A673 (cell line): ENCODE results near the gene AKAP4. TPM values are rescaled to one million over a fixed set of nuclear protein-coding genes. Genes with fewer than 3 reads are reported as not detected.

Experiments
- Bru-seq: library from RNA; stranded (reverse); fragments of 400-500 nt; gene quantifications from one replicate; lab custom pipeline; 2021; lab: Mats Ljungman, UMichigan
- BruChase-seq, 2 experiments: library from RNA; stranded (reverse); fragments of 400-500 nt; gene quantifications; one replicate each; lab custom pipeline; 2021; lab: Mats Ljungman, UMichigan
- BruUV-seq: library from RNA; stranded (reverse); fragments of 400-500 nt; replicated peaks from 2 replicates; lab custom pipeline; 2021; lab: Mats Ljungman, UMichigan
- CTCF ChIA-PET: fragments of 300-600 bp; sonication (Branson Sonifier 250); formaldehyde crosslinking; loops from one replicate; lab custom pipeline; 2022; ENCODE audit warnings: antibody characterized with exemption; lab: Charles Lee
- POLR2A ChIA-PET: fragments of 300-600 bp; sonication (Branson Sonifier 250); formaldehyde crosslinking; loops from one replicate; lab custom pipeline; 2022; ENCODE audit warnings: antibody characterized with exemption; ENCODE audit not compliant: low non-redundant PET; lab: Charles Lee
- DNase-seq: peaks from one replicate; pipeline ENCODE4 v3.0.0-alpha.2; 2015; ENCODE audit warnings: low spot score
- H3K27ac ChIP-seq: fragments of 200-600 bp; sonication (generic); 2 replicates; pipeline ENCODE4 v1.5.1; 2016; ENCODE audit warnings: mixed run types, low read depth, mild to moderate bottlenecking, mixed read lengths, antibody characterized with exemption, low read length; ENCODE audit not compliant: poor library complexity, severe bottlenecking
- H3K27me3 ChIP-seq: fragments of 200-600 bp; sonication (generic); replicated peaks from 2 replicates; pipeline ENCODE4 v1.6.1; 2017; ENCODE audit warnings: mixed run types, low read depth, mild to moderate bottlenecking, mixed read lengths, antibody characterized with exemption, low read length; ENCODE audit not compliant: insufficient read depth, poor library complexity
- H3K36me3 ChIP-seq: fragments of 200-600 bp; sonication (generic); 2 replicates; pipeline ENCODE4 v1.6.1; 2016; ENCODE audit warnings: mixed run types, mild to moderate bottlenecking, mixed read lengths, antibody characterized with exemption, low read length; ENCODE audit not compliant: insufficient read depth, poor library complexity, severe bottlenecking
- H3K4me1 ChIP-seq: fragments of 200-600 bp; sonication (generic); 2 replicates; pipeline ENCODE4 v1.6.1; 2017; ENCODE audit warnings: mixed run types, mild to moderate bottlenecking, mixed read lengths, antibody characterized with exemption, low read length; ENCODE audit not compliant: insufficient read depth, poor library complexity, severe bottlenecking
- H3K4me3 ChIP-seq: fragments of 200-600 bp; sonication (generic); 2 replicates; pipeline ENCODE4 v1.5.1; 2016; ENCODE audit warnings: low read depth, mixed run types, mild to moderate bottlenecking, mixed read lengths, low read length; ENCODE audit not compliant: poor library complexity, severe bottlenecking
- H3K9me3 ChIP-seq: fragments of 200-600 bp; sonication (generic); 2 replicates; pipeline ENCODE4 v1.6.1; 2016; ENCODE audit warnings: mixed run types, low read depth, mild to moderate bottlenecking, mixed read lengths, antibody characterized with exemption, low read length; ENCODE audit not compliant: poor library complexity, severe bottlenecking
- EZH2 ChIP-seq: fragments of 200-600 bp; sonication (generic); IDR thresholded peaks from 2 replicates; pipeline ENCODE4 v1.6.1; 2017; ENCODE audit warnings: borderline replicate concordance, low read depth, mild to moderate bottlenecking, mixed read lengths, antibody characterized with exemption, low read length; ENCODE audit not compliant: poor library complexity, severe bottlenecking
- intact Hi-C: fragments of 100-400 bp; cut with micrococcal nuclease; formaldehyde crosslinking; loops from one replicate; pipeline ENCODE4 v1.10.0; 2022; ENCODE audit not compliant: unreplicated experiment
- long read RNA-seq: library from polyadenylated mRNA; stranded (forward); transcript quantifications from one replicate; pipeline ENCODE4 v2.0.0, GENCODE V29; 2022
- total RNA-seq: library from RNA; stranded (reverse); gene quantifications from 2 replicates; pipeline ENCODE4 v1.2.3, GENCODE V29; 2021
- TF ChIP-seq, protein P1 (sequence below): fragments of 300-800, 200-600 bp; sonication (generic); conservative IDR thresholded peaks from 2 replicates; pipeline ENCODE4 v1.5.1; 2017; ENCODE audit warnings: low read depth, mild to moderate bottlenecking, antibody characterized with exemption, low read length, moderate library complexity, mixed read lengths

Gene AKAP4, protein sequence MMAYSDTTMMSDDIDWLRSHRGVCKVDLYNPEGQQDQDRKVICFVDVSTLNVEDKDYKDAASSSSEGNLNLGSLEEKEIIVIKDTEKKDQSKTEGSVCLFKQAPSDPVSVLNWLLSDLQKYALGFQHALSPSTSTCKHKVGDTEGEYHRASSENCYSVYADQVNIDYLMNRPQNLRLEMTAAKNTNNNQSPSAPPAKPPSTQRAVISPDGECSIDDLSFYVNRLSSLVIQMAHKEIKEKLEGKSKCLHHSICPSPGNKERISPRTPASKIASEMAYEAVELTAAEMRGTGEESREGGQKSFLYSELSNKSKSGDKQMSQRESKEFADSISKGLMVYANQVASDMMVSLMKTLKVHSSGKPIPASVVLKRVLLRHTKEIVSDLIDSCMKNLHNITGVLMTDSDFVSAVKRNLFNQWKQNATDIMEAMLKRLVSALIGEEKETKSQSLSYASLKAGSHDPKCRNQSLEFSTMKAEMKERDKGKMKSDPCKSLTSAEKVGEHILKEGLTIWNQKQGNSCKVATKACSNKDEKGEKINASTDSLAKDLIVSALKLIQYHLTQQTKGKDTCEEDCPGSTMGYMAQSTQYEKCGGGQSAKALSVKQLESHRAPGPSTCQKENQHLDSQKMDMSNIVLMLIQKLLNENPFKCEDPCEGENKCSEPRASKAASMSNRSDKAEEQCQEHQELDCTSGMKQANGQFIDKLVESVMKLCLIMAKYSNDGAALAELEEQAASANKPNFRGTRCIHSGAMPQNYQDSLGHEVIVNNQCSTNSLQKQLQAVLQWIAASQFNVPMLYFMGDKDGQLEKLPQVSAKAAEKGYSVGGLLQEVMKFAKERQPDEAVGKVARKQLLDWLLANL
- total RNA-seq (not detected in 2 replicates), Bru-seq, nascent RNA (not detected), BruChase-seq, experiment 1, labeled RNA remaining after a 2-hour chase (not detected), BruChase-seq, experiment 2, labeled RNA remaining after a 6-hour chase (not detected)
- long read RNA-seq = 0 reads

DNA sequence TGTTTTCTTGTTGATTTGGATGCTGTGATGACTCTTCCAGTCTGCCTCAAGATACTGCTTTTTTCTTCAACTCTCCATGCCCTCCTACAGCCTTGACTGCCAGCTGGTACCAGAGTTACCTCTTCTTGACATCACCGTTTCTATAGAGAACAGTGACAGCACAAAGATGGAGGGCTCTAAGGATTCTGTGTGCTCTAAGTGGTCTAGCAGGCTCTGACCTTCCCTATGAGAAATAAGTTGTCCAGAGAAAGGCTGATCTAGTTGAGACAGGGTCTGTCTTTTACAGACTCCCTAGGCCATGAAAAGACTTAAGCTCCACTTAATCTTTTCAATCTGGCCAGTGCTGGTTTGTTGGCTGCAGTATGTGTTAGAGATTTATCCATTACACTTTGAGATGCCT, at the start of gene AKAP4:
Gene AKAP4, minus strand, starts transcription at position 101 of the 400 bp plus-strand sequence. CDS start 118 bp downstream, outside the sequence.
- H3K27ac ChIP-seq = no peak within 1 kb of the TSS
- H3K4me1 ChIP-seq = peaks cover 4% of the 10 kb centered on the region
- TF ChIP-seq, protein P1, sequence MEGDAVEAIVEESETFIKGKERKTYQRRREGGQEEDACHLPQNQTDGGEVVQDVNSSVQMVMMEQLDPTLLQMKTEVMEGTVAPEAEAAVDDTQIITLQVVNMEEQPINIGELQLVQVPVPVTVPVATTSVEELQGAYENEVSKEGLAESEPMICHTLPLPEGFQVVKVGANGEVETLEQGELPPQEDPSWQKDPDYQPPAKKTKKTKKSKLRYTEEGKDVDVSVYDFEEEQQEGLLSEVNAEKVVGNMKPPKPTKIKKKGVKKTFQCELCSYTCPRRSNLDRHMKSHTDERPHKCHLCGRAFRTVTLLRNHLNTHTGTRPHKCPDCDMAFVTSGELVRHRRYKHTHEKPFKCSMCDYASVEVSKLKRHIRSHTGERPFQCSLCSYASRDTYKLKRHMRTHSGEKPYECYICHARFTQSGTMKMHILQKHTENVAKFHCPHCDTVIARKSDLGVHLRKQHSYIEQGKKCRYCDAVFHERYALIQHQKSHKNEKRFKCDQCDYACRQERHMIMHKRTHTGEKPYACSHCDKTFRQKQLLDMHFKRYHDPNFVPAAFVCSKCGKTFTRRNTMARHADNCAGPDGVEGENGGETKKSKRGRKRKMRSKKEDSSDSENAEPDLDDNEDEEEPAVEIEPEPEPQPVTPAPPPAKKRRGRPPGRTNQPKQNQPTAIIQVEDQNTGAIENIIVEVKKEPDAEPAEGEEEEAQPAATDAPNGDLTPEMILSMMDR = no peak
- TF ChIP-seq EZH2 = no peak
- H3K9me3 ChIP-seq = no peaks in the 10 kb centered on the region
- H3K4me3 ChIP-seq = no peak within 1 kb of the TSS
- ChIA-PET CTCF (no interaction called here), POLR2A (no interaction called here)
- no peaks in the 10 kb centered on the region for H3K27me3 ChIP-seq
- intact Hi-C loops = loop anchor here (5.0 kb wide), 1 partner anchor 284 kb away; no protein-coding TSS in a partner anchor
- DNase-seq = no peak
- H3K36me3 ChIP-seq = no peaks in the 10 kb centered on the region
- no TSS peak for BruUV-seq

DNA sequence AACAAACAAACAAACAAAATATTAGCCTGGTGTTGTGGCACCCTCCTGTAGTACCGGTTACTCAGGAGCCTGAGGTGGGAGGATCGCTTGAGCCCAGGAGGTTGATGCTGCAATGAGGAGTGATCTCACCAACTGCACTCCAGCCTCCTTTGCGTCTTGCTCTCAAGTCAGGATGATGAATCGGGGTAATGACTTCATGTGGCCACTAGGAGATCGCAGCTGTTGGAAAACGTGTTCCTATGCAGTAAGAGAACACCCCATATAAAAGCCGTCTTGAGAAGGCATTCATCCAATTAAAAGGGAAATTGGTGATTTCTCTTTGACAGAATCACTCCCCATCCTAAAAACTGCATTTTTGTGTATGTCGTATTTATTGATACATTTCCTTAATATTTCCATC, 10.7 kb upstream of the AKAP4 start:
- POLR2A ChIA-PET = no interaction called here
- Histone ChIP-seq H3K27me3 (no peaks in the 10 kb centered on the region), H3K4me1 (no peaks in the 10 kb centered on the region), H3K27ac (no peak overlapping the region), H3K9me3 (no peaks in the 10 kb centered on the region), H3K36me3 (no peaks in the 10 kb centered on the region), H3K4me3 (no peak overlapping the region)
- CTCF ChIA-PET = no interaction called here
- TF ChIP-seq, protein P1 = peak; percentile 47
- TF ChIP-seq EZH2 = no peak
- intact Hi-C loops = no loop called here
- peak; percentile 33 for DNase-seq
- no TSS peak for BruUV-seq

DNA sequence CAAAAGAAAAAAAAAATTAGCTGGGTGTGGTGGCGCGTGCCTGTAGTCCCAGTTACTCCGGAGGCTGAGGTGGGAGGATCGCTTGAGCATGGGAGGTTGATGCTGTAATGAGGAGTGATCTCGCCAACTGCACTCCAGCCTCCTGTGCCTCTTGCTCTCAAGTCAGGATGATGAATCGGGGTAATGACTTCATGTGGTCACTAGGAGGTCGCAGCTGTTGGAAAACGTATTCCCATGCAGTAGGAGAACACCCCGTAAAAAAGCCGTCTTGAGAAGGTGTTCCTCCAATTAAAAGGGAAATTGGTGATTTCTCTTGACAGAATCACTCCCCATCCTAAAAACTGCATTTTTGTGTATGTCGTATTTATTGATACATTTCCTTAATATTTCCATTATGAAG, 5.9 kb upstream of the AKAP4 start:
- H3K27me3 ChIP-seq = no peaks in the 10 kb centered on the region
- no TSS peak for BruUV-seq
- ChIA-PET CTCF (no interaction called here), POLR2A (no interaction called here)
- H3K36me3 ChIP-seq = no peaks in the 10 kb centered on the region
- H3K4me1 ChIP-seq = peaks cover 4% of the 10 kb centered on the region
- intact Hi-C loops = no loop called here
- H3K27ac ChIP-seq = no peak overlapping the region
- TF ChIP-seq EZH2 = no peak
- TF ChIP-seq, protein P1 = no peak
- H3K9me3 ChIP-seq = no peaks in the 10 kb centered on the region
- H3K4me3 ChIP-seq = no peak overlapping the region
- no peak for DNase-seq
